HEK293T (cell line): Measurements from ENCODE around the gene POLR2C.

ENCODE experiments used
- ARNT ChIP-seq: fragments of 450-650 bp; IDR thresholded peaks from 2 replicates; pipeline ENCODE4 v1.6.1; 2017; ENCODE audit warnings: mild to moderate bottlenecking
- BHLHE40 ChIP-seq: fragments of 450-650 bp; IDR thresholded peaks from 2 replicates; pipeline ENCODE4 v1.6.1; 2016; ENCODE audit warnings: mild to moderate bottlenecking, moderate library complexity, borderline replicate concordance
- ELF4 ChIP-seq: fragments of 450-650 bp; IDR thresholded peaks from 2 replicates; pipeline ENCODE4 v1.6.1; 2017; ENCODE audit warnings: antibody characterized with exemption
- FOXA1 ChIP-seq: fragments of 450-650 bp; IDR thresholded peaks from 2 replicates; pipeline ENCODE4 v1.6.1; 2016; ENCODE audit warnings: mild to moderate bottlenecking
- FOXK2 ChIP-seq: fragments of 450-650 bp; IDR thresholded peaks from 2 replicates; pipeline ENCODE4 v1.6.1; 2016; ENCODE audit warnings: mild to moderate bottlenecking
- FOXM1 ChIP-seq: fragments of 450-650 bp; IDR thresholded peaks from 2 replicates; pipeline ENCODE4 v1.6.1; 2017; ENCODE audit warnings: mild to moderate bottlenecking, borderline replicate concordance
- HDGF ChIP-seq: fragments of 450-650 bp; IDR thresholded peaks from 2 replicates; pipeline ENCODE4 v1.6.1; 2017; ENCODE audit warnings: antibody characterized with exemption, borderline replicate concordance
- SUZ12 ChIP-seq: fragments of 450-650 bp; IDR thresholded peaks from 2 replicates; pipeline ENCODE4 v1.6.1; 2016; ENCODE audit warnings: mild to moderate bottlenecking
- TARDBP ChIP-seq: fragments of 450-650 bp; IDR thresholded peaks from 2 replicates; pipeline ENCODE4 v1.6.1; 2016

DNA sequence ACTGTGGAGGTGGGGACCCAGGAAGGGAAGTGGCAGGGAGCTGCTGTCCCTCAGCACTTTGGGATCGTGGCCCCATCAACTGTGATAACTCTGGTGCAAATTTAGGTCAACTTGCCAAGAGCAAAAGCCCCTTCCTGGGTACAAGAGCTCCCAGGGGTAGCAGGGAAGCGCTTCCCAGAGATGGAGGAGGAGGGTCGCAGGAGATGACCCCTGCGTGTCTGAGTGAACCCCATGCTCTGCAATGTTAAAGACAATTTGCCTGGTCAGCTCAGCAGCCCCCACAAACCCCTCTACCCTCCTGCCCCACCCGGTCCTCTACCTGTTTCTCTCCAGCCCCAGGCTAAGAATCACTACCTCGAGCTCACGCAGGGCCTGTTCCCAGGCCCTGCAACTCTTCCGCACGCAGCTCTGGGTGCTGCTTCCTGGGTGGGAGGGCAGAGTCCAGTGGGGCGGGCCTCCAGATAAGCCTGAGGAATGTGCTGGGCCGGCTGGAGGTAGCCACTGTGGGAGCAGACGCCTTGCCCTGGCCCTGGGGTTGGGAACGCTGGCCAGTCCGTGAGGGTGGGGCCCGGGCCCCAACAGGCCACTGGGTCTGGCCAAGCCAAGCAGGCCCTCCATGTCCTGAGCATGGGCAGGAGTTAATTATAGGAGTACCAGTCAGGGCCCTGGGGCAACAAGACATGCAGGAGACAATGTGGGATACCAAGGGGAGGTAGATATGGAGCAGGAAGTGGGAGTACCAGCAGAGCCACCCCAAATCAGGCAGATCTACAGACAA is 17.7 kb downstream of the POLR2C start:
- TF ChIP-seq SUZ12: no peak
- no peak for TF ChIP-seq BHLHE40
- no peak for TF ChIP-seq FOXM1
- no peak for TF ChIP-seq HDGF
- no peak for TF ChIP-seq ELF4
- no peak for TF ChIP-seq FOXK2
- TF ChIP-seq FOXA1: no peak
- TF ChIP-seq TARDBP: no peak
- TF ChIP-seq ARNT: no peak
